GM12865 (cell line): Measurements from ENCODE around the gene PARP8.

ENCODE experiments used
- DNase-seq: peaks from one replicate; pipeline ENCODE4 v3.0.0; 2010; ENCODE audit warnings: low read depth
- H3K4me3 ChIP-seq: 2 replicates; pipeline ENCODE4 v1.5.1; 2011; ENCODE audit warnings: mild to moderate bottlenecking, low read depth, low read length, control low read depth
- CTCF ChIP-seq: IDR thresholded peaks from 2 replicates; pipeline ENCODE4 v1.5.1; 2011; ENCODE audit warnings: low read length, control low read depth, low read depth, inconsistent platforms; ENCODE audit not compliant: insufficient read depth; ENCODE audit errors: missing control alignments

Gene PARP8

GRCh38 chr5:50854082-50854481 lies 187.6 kb downstream of the PARP8 start:
- no peak for TF ChIP-seq CTCF
- no peak for DNase-seq
- H3K4me3 ChIP-seq, result no peak overlapping the region

GRCh38 chr5:50855001-50855400 lies 188.6 kb downstream of the PARP8 start:
- H3K4me3 ChIP-seq, result no peak overlapping the region
- DNase-seq, result no peak
- no peak for TF ChIP-seq CTCF

DNA sequence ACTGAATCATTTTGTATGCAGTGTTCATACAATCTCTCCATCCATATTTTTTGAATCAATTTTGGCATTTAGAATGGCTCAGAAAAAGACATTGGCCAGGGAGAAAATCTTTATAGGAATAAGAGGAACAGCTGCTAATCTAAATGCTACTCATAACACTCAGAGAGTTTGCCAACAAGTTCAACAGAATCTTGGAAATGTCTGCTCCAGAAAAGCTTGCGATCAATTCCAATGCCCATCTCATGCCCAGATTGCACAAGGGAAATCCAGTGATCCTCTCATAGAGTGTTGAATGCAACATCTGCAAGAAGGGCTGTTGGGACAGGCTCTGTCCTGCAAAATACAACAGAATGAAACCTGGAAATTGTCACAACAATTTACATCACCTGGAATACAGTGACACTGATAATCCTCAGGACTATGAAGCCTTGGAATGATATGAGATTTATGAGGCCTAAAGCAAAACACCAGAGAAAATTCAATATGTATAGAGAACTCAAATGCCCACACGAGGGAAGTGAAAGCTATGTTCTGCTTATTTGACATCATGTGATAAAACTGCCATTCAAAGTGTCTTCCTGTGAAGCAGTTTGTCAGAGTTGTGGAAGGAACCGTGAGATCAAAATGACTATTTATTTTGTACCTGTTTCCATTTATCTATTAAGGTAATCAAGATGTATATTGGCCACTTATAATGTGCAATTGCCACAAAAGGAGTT lies 190.1 kb downstream of the PARP8 start:
- DNase-seq, result peak; percentile 41
- H3K4me3 ChIP-seq, result no peak overlapping the region
- no peak for TF ChIP-seq CTCF

- no peak for TF ChIP-seq CTCF
- H3K4me3 ChIP-seq, result no peak overlapping the region
- no peak for DNase-seq
These were observed 197.2 kb downstream of the PARP8 start for GRCh38 chr5:50863534-50864170.

DNA sequence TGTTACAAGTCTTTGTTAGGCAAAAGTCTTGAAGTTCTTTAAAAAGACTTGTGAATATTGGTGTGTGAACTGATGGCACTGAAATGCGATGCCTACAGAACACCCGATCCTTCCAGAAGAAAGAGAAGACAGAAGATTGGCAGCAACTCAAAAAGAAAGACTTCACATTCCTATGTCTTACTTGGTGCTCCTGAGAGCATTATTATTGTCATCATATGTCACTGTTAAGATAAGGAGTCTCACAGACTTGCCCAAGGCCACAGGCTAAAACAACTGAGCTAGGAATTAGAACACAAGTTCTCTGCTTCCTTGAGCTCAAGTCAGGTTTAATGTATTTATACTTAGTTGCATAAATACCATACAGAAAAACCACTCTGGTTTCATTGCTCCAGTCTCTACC lies 198.0 kb downstream of the PARP8 start:
- no peak overlapping the region for H3K4me3 ChIP-seq
- TF ChIP-seq CTCF, result no peak
- no peak for DNase-seq

- no peak for TF ChIP-seq CTCF
- H3K4me3 ChIP-seq, result no peak overlapping the region
- no peak for DNase-seq
These were observed 200.0 kb downstream of the PARP8 start for GRCh38 chr5:50866415-50866814.

GRCh38 chr5:50867140-50867539 lies 200.7 kb downstream of the PARP8 start:
- no peak for TF ChIP-seq CTCF
- no peak overlapping the region for H3K4me3 ChIP-seq
- DNase-seq, result no peak
